ENCODE measurements around the gene NTM.

NTM gene

GRCh38 chr11:131642756-131643531, 272.5 kb downstream of the NTM start:
- DNase-seq (ENCODE audit: extremely low read depth, low read depth) = no peak
- no peak for TF ChIP-seq CTCF (IDR thresholded peaks at IDR 0.05; ENCODE audit: low read depth, low read length)

- no peak for TF ChIP-seq CTCF (IDR thresholded peaks at IDR 0.05; ENCODE audit: low read depth, low read length)
- no peak for DNase-seq (ENCODE audit: extremely low read depth, low read depth)
Measured at GRCh38 chr11:131644204-131644795, 273.9 kb downstream of the NTM start.

- no peak for TF ChIP-seq CTCF (IDR thresholded peaks at IDR 0.05; ENCODE audit: low read depth, low read length)
- DNase-seq (ENCODE audit: extremely low read depth, low read depth) = no peak
Measured at GRCh38 chr11:131645237-131645636, 274.8 kb downstream of the NTM start.

- TF ChIP-seq CTCF (IDR thresholded peaks at IDR 0.05; ENCODE audit: low read depth, low read length) = no peak
- DNase-seq (ENCODE audit: extremely low read depth, low read depth) = no peak
Measured at GRCh38 chr11:131649856-131650255, 279.4 kb downstream of the NTM start.

- no peak for TF ChIP-seq CTCF (IDR thresholded peaks at IDR 0.05; ENCODE audit: low read depth, low read length)
- DNase-seq (ENCODE audit: extremely low read depth, low read depth) = no peak
Measured at GRCh38 chr11:131652231-131652630, 281.8 kb downstream of the NTM start.

GRCh38 chr11:131653260-131653659, 282.8 kb downstream of the NTM start:
- no peak for DNase-seq (ENCODE audit: extremely low read depth, low read depth)
- TF ChIP-seq CTCF (IDR thresholded peaks at IDR 0.05; ENCODE audit: low read depth, low read length) = no peak

GRCh38 chr11:131654849-131655248, 284.4 kb downstream of the NTM start:
- TF ChIP-seq CTCF (IDR thresholded peaks at IDR 0.05; ENCODE audit: low read depth, low read length) = no peak
- DNase-seq (ENCODE audit: extremely low read depth, low read depth) = no peak

Measured in AG09319 (cell line).